Vagina (tissue), 2 donors: ENCODE data around the gene PLEKHM2.

Experiments
- CTCF ChIP-seq, 3 experiments: fragments of 450-650 bp in 2 of 3; fragments of 200-600 bp in 1 of 3; sonication (generic) in 1 of 3; IDR thresholded peaks; one replicate each; pipeline ENCODE4 v1.5.1; 2017 to 2019; ENCODE audit warnings: antibody characterized with exemption in 3 of 3, mild to moderate bottlenecking in 2 of 3, moderate library complexity in 2 of 3
- POLR2A ChIP-seq, 2 donors: fragments of 450-650 bp; IDR thresholded peaks; one replicate each; pipeline ENCODE4 v1.6.1; 2017; ENCODE audit warnings: antibody characterized with exemption in 2 of 2, mild to moderate bottlenecking in 2 of 2, moderate library complexity in 2 of 2

GRCh38 chr1:15718199-15718601 lies 34.1 kb downstream of the PLEKHM2 start:
- TF ChIP-seq CTCF (IDR thresholded peaks at IDR 0.05) (no peak), POLR2A (IDR thresholded peaks at IDR 0.05) (no peak)
